NT2/D1 (cell line): ENCODE data around the gene ACAD8.

Source experiments
- DNase-seq: peaks from one replicate; pipeline ENCODE4 v3.0.0-alpha.2; 2011; ENCODE audit warnings: low read depth, low spot score
- H3K27me3 ChIP-seq: 2 replicates; pipeline ENCODE4 v1.6.0; 2011; ENCODE audit warnings: mild to moderate bottlenecking; ENCODE audit not compliant: insufficient read length, insufficient read depth
- H3K36me3 ChIP-seq: 2 replicates; pipeline ENCODE4 v1.6.1; 2011; ENCODE audit warnings: mild to moderate bottlenecking, low read length, mixed read lengths; ENCODE audit not compliant: insufficient read depth, insufficient read length
- H3K4me1 ChIP-seq: 2 replicates; pipeline ENCODE4 v1.5.1; 2011; ENCODE audit not compliant: insufficient read depth, insufficient read length
- H3K4me3 ChIP-seq: 2 replicates; pipeline ENCODE4 v1.5.1; 2011; ENCODE audit warnings: low read depth; ENCODE audit not compliant: insufficient read length
- H3K9ac ChIP-seq: 2 replicates; pipeline ENCODE4 v1.6.0; 2011; ENCODE audit warnings: low read depth; ENCODE audit not compliant: insufficient read length
- H3K9me3 ChIP-seq: 2 replicates; pipeline ENCODE4 v1.5.1; 2011; ENCODE audit warnings: mild to moderate bottlenecking, low read length; ENCODE audit not compliant: insufficient read depth
- SUZ12 ChIP-seq: IDR thresholded peaks from 2 replicates; pipeline ENCODE4 v1.6.1; 2011; ENCODE audit not compliant: insufficient read length, insufficient read depth; ENCODE audit errors: extremely low read depth
- YY1 ChIP-seq: IDR thresholded peaks from 2 replicates; pipeline ENCODE4 v1.6.1; 2011; ENCODE audit not compliant: insufficient read length, insufficient read depth
- ZNF274 ChIP-seq: IDR thresholded peaks from 2 replicates; pipeline ENCODE4 v1.6.1; 2011; ENCODE audit warnings: mild to moderate bottlenecking, low read depth, low read length

ACAD8 gene

GRCh38 chr11:134287561-134287960, 34.2 kb downstream of the ACAD8 start:
- Histone ChIP-seq H3K36me3 (no peaks in the 10 kb centered on the region), H3K4me3 (no peak overlapping the region), H3K9me3 (no peaks in the 10 kb centered on the region), H3K27me3 (no peaks in the 10 kb centered on the region), H3K4me1 (peaks cover 5% of the 10 kb centered on the region), H3K9ac (no peak overlapping the region)
- no peak for DNase-seq
- TF ChIP-seq YY1 (no peak), ZNF274 (no peak), SUZ12 (no peak)

GRCh38 chr11:134288486-134288885, 35.1 kb downstream of the ACAD8 start:
- TF ChIP-seq ZNF274 (no peak), YY1 (no peak), SUZ12 (no peak)
- no peak for DNase-seq
- no peaks in the 10 kb centered on the region for H3K36me3 ChIP-seq

GRCh38 chr11:134289167-134289566, 35.8 kb downstream of the ACAD8 start:
- no peak for DNase-seq
- TF ChIP-seq SUZ12 (no peak), YY1 (no peak), ZNF274 (no peak)
- Histone ChIP-seq H3K4me3 (no peak overlapping the region), H3K9ac (no peak overlapping the region), H3K27me3 (no peaks in the 10 kb centered on the region), H3K9me3 (no peaks in the 10 kb centered on the region), H3K4me1 (peaks cover 2% of the 10 kb centered on the region), H3K36me3 (no peaks in the 10 kb centered on the region)

More at GRCh38 chr11:134288486-134288885, 35.1 kb downstream of the ACAD8 start:
- Histone ChIP-seq H3K4me1 (peaks cover 2% of the 10 kb centered on the region), H3K9ac (no peak overlapping the region), H3K27me3 (no peaks in the 10 kb centered on the region), H3K4me3 (no peak overlapping the region), H3K9me3 (no peaks in the 10 kb centered on the region)

GRCh38 chr11:134289789-134290188, 36.4 kb downstream of the ACAD8 start:
- no peak overlapping the region for H3K9ac ChIP-seq
- no peaks in the 10 kb centered on the region for H3K9me3 ChIP-seq
- no peaks in the 10 kb centered on the region for H3K27me3 ChIP-seq
- H3K4me1 ChIP-seq: peaks cover 2% of the 10 kb centered on the region
- no peak overlapping the region for H3K4me3 ChIP-seq
- TF ChIP-seq YY1: no peak
- no peak for TF ChIP-seq SUZ12
- no peaks in the 10 kb centered on the region for H3K36me3 ChIP-seq
- no peak for DNase-seq

GRCh38 chr11:134290646-134291045, 37.3 kb downstream of the ACAD8 start:
- Histone ChIP-seq H3K4me3 (no peak overlapping the region), H3K9me3 (no peaks in the 10 kb centered on the region), H3K36me3 (no peaks in the 10 kb centered on the region), H3K4me1 (peaks cover 2% of the 10 kb centered on the region), H3K27me3 (no peaks in the 10 kb centered on the region), H3K9ac (no peak overlapping the region)
- DNase-seq: no peak
- no peak for TF ChIP-seq SUZ12

- Histone ChIP-seq H3K27me3 (no peaks in the 10 kb centered on the region), H3K36me3 (no peaks in the 10 kb centered on the region), H3K9ac (no peak overlapping the region), H3K4me1 (peaks cover 2% of the 10 kb centered on the region), H3K9me3 (no peaks in the 10 kb centered on the region), H3K4me3 (no peak overlapping the region)
- no peak for DNase-seq
- TF ChIP-seq SUZ12 (no peak), ZNF274 (no peak), YY1 (no peak)
Measured at GRCh38 chr11:134291196-134291595, 37.8 kb downstream of the ACAD8 start.

GRCh38 chr11:134292661-134293060, 39.3 kb downstream of the ACAD8 start:
- DNase-seq: no peak
- Histone ChIP-seq H3K27me3 (no peaks in the 10 kb centered on the region), H3K4me1 (peaks cover 2% of the 10 kb centered on the region), H3K4me3 (no peak overlapping the region), H3K36me3 (no peaks in the 10 kb centered on the region), H3K9ac (no peak overlapping the region), H3K9me3 (no peaks in the 10 kb centered on the region)
- TF ChIP-seq YY1 (no peak), ZNF274 (no peak), SUZ12 (no peak)

GRCh38 chr11:134293119-134294113, 40.0 kb downstream of the ACAD8 start:
- no peak for DNase-seq
- H3K4me1 ChIP-seq: peaks cover 2% of the 10 kb centered on the region
- no peak overlapping the region for H3K9ac ChIP-seq
- H3K4me3 ChIP-seq: no peak overlapping the region
- TF ChIP-seq SUZ12: no peak
- no peak for TF ChIP-seq YY1
- TF ChIP-seq ZNF274: no peak
- H3K9me3 ChIP-seq: no peaks in the 10 kb centered on the region
- H3K36me3 ChIP-seq: no peaks in the 10 kb centered on the region
- no peaks in the 10 kb centered on the region for H3K27me3 ChIP-seq
